Erythroblast (primary cell): ENCODE data around the gene NPC1L1.

ENCODE experiments used
- GATA1 ChIP-seq: IDR thresholded peaks from 2 replicates; pipeline ENCODE4 v1.6.1; 2011; ENCODE audit warnings: low read depth, mild to moderate bottlenecking, control low read depth, low read length, moderate library complexity
- POLR2A ChIP-seq: IDR thresholded peaks from 2 replicates; pipeline ENCODE4 v1.6.1; 2011; ENCODE audit warnings: mild to moderate bottlenecking, low read length

DNA sequence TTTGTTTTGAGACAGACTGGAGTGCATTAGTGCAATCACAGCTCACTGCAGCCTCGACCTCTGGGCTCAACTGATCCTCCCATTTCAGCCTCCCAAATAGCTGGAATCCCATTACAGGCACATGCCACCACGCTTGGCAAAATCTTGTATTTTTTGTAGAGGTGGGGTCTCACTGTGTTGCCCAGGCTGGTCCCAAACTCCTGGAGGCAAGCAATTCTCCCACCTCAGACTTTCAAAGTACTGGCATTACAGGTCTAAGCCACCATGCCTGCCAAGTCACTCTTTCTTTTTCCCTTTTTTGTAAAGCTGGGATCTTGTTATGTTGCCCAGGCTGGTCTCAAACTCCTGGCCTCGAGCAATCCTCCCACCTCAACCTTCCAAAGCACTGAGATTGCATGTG is 8.3 kb upstream of the NPC1L1 start:
- no peak for TF ChIP-seq POLR2A
- TF ChIP-seq GATA1: no peak
